SH-SY5Y (cell line): ENCODE results near the gene PTCD3.

Experiments used
- GATA2 ChIP-seq: IDR thresholded peaks from 2 replicates; pipeline ENCODE4 v1.6.1; 2011; ENCODE audit warnings: mild to moderate bottlenecking, low read depth, low read length
- GATA3 ChIP-seq: IDR thresholded peaks from 2 replicates; pipeline ENCODE4 v1.6.1; 2011; ENCODE audit warnings: low read depth, mild to moderate bottlenecking, low read length, moderate library complexity

GRCh38 chr2:86138736-86139625 lies 32.9 kb downstream of the PTCD3 start:
- no peak for TF ChIP-seq GATA3
- no peak for TF ChIP-seq GATA2
